OCI-LY7 (cell line): ENCODE measurements around the gene PHKG2.

Experiments
- EZH2phosphoT487 ChIP-seq: fragments of 200-600 bp; sonication (generic); IDR thresholded peaks from 2 replicates; pipeline ENCODE4 v1.6.1; 2018; ENCODE audit warnings: low read depth, borderline replicate concordance, mild to moderate bottlenecking, mixed run types, antibody characterized with exemption, low read length, moderate library complexity, mixed read lengths
- TF ChIP-seq, protein P1 (sequence below): fragments of 200-600 bp; sonication (generic); conservative IDR thresholded peaks from 2 replicates; pipeline ENCODE4 v1.5.1; 2014; ENCODE audit warnings: mild to moderate bottlenecking, antibody characterized with exemption, low read length, moderate library complexity, mixed read lengths

DNA sequence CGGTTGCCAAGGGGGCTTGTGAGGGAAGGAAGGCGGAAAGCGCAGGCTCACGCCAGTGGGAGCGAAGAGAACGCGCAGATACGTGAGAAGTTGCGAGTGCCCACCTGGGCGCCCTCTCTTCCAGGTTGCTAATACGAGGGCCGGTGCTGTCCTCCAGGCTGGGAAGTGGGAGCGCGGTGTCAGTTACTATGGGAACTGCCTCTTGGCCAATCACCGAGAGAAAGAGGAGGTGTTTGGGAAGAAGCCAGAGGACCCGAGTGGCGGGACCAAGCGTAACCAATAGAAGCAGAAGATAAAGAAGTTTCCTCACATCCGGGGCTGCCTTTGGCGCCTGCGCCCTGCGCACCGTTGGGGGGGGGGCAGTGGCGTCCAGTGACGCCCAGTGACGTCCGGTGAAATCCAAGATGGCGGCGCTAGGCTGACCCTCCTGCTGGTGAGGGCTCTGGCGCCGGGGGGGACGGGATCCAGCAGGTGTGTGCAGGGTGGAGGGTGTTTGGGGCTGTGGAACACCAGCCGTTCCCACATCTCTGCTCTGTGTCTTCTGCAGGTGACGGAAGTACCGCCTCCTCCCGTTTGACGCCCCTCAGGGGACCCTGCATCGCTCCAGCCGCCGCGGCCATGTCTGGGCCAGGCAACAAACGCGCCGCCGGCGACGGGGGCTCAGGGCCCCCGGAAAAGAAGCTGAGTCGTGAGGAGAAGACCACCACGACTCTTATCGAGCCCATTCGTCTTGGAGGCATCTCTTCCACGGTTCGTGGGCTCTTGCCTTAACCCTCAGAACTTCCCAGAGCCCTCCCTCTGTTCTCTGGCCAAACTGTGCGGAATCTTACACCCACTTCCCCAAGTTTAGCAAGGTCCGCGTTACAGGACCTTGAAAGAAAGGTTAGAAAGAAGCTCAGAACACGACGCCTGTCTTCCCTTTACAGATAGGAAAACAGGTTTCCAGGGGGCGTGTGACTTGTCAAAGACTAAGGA lies 14.0 kb downstream of the PHKG2 start, which contains the start of the genes CFAP119 and RNF40:
- TF ChIP-seq, protein P1, sequence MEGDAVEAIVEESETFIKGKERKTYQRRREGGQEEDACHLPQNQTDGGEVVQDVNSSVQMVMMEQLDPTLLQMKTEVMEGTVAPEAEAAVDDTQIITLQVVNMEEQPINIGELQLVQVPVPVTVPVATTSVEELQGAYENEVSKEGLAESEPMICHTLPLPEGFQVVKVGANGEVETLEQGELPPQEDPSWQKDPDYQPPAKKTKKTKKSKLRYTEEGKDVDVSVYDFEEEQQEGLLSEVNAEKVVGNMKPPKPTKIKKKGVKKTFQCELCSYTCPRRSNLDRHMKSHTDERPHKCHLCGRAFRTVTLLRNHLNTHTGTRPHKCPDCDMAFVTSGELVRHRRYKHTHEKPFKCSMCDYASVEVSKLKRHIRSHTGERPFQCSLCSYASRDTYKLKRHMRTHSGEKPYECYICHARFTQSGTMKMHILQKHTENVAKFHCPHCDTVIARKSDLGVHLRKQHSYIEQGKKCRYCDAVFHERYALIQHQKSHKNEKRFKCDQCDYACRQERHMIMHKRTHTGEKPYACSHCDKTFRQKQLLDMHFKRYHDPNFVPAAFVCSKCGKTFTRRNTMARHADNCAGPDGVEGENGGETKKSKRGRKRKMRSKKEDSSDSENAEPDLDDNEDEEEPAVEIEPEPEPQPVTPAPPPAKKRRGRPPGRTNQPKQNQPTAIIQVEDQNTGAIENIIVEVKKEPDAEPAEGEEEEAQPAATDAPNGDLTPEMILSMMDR, result no peak
- TF ChIP-seq EZH2phosphoT487, result no peak
